DMS79 (cell line): ENCODE data around the gene GNB1.

ENCODE experiments used
- DNase-seq: peaks from one replicate; lab custom pipeline; 2025; lab: John Stamatoyannopoulos, UW

The GNB1 gene

DNA sequence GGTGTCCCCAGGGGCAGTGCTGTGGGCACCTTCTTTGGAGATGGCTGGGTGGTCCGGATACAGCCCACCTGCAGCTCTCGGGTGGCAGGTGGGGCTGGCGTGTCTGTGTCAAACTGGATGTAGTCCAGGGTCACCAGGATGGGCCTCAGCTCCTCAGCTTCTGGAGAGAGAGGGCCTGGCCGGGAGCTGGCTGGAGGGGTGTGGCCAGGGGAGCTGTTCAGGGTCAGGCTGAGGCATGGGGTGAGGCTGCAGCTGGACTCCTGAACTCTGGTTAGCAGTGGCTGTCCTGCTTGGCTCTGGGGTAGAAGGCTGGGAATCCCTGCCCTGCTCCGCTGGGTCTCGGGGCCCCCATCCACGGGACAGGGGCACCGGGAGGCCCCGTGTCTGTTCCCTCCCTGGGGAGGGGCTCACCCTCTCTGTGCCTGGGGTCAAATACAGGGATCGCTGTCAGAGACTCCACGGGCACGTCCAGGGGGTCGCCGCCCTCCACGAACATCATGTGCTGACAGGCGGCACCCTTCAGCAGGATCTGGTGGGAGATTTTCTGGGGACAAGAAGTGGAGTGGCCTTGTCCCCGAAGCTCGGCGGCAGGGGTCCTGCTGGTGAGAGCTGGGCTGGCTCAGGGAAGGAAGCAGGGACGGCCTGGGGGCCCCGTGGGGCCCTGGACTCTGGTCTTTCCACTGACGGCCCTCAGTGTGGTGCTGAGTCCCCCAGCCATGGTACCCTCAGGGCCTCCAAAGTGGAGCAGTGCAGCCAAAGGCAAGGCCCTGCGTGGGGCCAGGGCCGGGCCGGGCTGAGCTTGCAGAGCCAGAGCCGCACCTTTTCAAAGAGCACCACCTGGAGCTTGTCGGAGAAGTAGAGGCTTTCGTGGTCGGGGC, 32.3 kb upstream of the GNB1 start:
- DNase-seq, result no peak

DNA sequence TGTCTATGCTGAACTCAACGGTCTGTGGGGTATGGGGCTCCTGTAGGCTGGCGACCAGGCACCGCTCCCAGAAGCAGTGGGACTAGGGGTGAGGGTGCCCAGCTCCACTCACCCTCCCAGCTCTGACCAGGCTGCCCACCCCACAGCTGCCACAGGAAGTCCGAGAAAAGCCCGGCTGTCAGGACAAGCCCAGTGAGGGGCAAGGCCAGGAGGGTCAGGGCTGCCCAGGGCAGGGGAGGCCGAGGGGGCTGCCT, 31.7 kb upstream of the GNB1 start:
- DNase-seq, result no peak

DNA sequence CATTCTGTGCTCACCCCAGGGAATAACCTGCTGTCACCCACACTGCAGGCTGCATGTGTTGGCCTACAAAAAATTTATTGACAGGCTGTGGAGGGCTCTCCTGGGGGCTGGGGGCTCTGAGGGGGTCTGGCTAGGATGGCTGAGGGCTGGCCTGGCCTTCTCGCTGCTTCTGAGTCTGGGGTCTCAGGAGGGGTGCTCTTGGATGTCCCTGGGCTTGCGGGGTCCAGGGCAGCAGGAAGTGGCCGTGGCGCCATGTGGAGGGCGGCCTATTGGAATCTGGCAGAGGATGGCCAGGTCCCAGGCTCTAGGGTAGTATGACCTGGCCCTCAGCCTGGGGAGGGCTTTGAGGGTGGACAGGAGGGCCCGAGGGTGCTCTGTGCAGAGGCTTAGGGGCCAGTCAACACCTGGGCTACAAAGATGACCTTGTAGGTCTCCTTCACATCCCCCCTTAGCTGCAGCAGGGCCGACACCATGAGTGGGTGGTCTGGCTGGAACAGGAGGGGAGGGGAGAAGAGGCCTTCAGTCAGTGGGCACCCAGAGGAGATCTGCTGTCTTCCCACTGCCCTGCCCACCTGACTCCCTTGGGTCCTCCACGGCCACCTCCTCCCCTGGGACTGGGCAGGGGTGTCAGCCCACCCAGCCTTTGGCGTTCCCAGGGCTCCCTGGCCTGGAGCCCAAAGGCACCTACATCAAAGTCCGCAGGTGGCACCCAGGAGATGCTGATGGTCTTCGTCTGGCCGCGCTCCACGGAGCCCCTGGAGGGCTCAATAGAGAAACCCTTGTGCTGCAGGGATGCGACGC, 31.2 kb upstream of the GNB1 start:
- no peak for DNase-seq

DNA sequence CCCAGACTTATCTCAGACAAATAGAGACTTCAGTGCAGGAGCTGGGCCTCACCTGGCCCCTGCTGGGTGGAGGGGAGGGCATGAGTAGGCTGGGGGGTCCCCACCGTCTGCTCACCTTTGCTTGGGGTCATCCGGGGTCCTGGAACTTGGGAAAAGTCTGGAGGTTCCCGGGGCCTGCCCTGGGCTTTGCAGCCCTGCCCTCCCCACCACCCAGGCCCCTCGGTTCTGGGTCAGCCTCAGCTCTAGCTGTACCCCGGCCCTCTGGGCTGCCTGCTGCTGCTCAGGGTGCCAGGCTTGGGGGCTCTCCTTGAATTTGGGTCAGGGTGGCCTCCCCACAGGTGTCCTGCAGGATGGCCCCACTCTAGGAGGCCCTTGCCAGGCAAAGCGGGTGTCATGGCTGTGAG, 30.6 kb upstream of the GNB1 start:
- DNase-seq, result no peak

DNA sequence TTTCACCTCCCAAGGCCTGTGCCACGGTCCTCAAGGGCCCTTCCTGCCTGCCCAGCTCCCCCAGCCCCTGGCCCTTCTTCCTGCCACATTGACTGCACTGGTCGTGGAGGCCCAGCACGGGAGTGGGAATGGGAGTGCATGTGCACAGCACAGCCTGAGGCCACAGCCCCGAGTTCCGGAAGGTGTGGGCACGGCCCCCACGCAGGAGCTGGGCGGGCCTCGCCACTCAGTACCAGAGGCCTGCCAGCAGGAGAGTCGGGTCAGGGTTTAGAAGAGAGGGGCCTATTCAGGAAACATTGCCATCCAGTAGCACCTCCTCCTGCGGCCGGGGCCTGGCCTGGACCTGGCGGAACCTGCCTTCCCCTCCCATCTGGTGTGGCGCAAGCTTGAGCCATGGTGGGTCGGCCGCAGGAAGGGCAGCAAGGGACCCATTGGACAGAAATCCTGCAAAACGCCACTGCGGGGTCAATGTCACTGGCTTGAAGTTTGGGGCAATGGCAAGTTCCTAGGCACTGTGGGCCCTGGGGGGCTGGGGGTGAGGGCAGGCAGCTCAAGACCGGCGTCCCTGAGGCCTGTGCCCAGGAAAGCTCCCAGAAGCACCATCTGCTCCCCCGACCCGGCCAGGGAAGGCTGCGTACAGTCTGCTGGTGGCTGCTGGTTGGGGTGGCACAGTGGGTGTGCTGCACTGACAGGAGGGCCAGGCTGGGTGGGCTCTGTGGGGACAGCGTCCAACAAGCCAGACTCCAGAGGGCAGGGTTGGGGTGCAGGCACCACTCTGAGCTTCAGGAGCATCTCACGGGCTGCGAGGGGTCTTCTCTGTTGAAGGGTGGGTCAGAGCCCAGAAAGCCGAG, 29.9 kb upstream of the GNB1 start:
- DNase-seq, result no peak

DNA sequence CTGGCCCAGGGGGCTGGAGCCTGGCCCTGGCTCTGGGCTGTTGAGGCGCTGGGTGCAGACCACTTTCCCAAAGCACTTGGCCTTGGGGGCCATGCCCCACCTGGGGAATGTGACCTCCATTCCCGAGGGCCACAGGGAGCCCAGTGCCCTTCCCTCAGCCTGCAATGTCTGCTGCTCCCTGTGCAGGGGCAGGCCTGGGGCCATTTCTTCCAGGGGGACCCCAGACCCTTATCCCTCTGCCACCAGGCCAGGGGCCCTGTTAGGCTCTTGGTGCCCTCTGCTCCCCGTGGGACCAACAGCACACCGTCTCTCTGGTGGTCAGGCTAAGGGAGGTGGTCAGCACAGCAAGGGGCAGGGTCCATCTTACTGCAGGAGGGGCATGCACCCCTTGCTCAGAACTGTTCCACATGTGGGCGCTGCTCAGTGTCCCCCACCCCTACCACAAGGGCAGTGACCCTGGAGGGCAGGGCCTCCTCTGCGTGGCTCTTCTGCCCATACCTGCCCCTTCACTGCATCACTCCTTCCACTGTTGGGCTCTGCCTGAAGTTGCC, 29.2 kb upstream of the GNB1 start:
- no peak for DNase-seq

DNA sequence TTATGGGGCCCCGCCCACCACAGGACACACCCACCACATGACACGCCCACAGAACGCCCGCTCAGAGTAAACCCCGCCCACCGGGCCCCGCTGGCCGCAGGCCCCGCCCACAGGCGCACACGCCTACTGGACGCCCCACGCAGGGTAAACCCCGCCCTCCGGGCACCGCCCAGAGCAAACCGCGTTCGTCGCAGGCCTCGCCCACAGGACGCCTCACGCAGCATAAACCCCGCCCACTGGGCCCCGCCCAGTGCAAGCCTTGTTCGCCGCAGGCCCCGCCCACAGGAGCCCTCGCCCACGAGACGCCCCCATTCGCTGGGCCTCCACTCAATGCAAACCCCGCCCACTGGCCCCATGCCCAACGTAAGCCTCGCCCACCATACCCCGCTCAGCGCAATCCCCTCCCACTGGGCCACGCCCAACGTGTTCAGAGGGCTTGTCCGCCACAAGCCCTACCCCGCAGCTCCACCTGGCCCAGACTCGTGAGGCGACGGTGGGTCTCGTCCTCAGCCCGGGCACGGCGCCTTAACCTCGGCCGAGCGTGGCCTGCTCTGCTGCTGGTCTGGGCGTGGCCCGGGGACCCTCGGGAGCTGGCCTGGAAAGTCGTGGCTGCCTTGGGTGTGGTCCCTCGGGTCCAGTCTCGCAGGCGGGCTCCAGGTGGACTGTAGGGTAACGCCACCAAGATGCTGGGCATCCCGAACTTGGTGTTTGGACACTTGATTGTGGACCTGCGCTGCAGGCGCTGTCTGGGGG, 28.6 kb upstream of the GNB1 start:
- DNase-seq, result peak; percentile 98

DNA sequence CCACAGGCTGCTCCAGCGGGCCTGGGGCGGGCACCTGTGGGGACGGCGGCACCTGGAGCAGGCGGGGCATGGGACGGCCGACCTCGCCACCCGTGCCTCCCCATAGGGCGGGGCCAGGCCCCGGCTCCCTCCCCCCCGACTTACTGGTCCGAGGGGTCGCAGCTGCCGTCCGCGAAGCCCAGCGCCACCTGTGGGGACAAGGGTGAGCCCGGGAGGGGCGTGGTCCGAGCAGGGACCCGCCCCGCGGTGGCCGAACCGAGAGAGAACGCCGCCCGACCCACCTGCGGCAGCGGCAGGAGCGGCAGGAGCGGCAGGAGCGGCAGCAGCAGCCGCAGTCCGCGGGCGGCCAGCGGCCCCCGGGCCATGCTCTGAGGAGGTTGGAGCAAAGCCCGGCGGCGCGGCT, 28.0 kb upstream of the GNB1 start, which contains the start of gene TMEM52:
TSS of gene TMEM52 (minus strand) at position 379 of the 403 bp plus-strand sequence. CDS start at position 365, 14 bp downstream.
- no peak for DNase-seq

DNA sequence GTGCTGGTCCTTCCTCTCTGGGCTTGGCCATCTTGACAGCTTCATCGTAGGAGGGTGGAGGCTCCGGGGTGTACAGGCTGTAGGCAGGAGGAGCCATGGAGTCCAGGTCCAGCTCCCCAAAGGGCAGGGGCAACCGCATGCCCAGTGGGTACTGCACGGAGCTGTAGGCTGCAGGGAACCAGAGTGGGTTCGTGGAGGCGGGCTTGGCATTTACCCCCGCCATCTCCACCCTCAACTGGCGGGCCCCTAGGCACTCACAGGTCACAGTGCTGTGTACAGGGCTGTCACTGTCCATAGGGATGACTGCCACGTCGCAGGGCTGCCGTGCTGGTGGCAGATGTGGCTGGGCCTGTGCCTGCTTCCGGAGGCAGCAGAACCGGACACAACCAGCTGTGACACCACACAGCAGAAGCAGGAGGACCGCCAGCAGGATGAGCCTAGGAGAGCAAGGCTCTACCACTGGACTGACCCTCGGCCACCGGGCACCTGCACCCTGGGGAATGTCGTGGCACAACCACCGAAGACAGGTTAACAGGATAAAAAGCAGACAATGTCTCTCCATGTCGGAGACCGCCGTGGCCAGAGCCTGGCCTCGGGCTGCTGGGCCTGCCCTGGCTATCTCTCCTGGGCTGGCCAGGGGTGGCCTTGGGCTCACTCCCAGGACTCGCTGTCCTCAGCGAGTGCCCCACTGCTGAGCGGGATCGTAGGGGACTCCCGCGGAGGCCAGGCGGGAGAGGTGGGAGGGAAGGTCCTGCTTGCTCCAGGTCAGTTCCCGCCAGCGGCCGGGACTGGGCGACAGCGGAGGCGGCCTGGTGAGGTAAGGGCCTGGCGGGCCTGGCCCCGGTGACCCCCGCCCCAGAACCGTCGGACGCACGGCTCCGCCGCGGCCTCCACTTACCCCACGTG, 27.4 kb upstream of the GNB1 start:
- DNase-seq, result no peak

DNA sequence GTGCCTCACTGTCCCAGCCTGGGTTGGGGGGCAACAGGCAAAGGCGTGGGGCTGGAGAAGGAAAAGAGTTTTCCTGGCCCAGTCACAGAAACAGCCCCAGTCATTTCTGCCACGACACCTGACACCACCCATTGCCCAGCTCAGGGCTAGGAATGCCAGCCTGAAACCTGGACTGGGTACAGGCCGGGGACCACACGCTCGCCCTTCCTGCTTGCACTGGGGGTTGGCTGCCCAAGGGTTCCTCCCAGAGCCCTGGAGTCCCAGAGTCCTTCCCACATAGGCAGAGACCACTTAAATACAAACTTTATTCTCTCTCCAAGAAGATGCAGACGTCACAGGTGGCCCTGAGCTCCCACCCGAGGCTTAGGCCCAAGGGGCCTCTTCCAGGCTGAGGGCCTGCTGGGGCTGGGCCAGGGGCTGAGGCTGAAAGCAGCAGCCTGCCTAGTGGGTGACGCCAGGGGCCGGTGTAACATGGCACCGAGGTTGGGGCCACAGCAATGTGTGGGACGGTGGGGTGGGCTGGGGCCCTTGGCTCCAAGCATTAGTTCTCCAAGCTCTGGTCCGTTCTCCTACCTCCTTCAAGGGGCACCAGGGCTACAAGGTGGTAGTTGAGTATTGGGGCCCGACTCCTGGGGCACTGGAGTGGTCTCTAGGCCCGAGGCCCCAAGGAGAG, 26.6 kb upstream of the GNB1 start:
- DNase-seq, result no peak

DNA sequence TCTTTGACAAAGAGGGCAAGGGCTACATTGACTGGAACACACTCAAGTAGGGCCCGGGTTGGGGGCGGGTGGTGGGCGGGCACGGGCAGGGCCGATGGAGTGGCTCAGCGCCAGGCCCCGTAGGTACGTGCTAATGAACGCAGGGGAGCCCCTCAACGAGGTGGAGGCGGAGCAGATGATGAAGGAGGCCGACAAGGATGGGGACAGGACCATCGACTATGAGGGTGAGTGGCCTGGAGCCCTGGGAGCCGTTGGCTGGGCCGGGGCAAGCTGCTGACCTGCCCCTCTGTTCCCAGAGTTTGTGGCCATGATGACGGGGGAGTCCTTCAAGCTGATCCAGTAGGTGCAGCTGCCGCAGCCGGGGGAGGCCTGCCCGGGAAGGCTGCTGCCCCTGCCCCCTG, 26.0 kb upstream of the GNB1 start:
- no peak for DNase-seq

DNA sequence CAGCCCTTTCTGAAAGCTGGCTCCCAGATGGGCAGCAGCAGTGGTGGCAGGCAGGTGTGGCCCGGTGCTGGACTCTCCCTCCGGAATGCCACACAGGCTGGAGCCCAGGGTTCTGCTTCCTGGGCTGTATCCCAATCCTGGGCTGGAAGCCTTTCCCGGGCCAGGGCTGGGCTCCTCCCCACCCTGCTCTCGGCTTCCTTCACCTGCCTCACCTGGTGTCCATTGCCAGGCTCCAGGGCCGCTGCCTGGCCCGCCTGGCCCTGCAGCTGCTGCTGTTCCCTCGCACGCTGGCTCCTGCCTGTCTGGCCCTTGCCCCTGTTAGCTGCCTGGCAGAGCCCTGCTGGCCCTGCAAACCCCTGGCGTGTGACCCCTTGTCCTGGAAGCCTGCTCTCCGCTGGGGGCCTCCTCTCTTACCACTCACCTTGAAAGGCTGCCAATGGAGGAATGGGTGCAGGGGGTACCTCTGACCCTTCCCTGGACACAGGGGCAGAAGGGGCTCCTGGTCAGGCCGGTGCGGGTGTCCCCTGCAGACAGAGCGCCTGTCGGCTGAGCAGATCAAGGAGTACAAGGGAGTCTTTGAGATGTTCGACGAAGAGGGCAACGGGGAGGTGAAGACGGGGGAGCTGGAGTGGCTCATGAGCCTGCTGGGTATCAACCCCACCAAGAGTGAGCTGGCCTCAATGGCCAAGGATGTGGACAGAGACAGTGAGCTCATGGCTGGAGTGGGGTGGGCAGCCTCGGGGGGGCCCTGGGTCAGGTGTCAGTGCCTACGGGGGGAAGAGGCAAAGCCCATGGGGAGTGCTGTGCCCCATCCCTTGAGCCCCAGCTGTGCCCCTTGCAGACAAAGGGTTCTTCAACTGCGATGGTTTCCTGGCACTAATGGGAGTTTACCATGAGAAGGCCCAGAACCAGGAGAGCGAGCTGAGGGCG, 25.3 kb upstream of the GNB1 start:
- no peak for DNase-seq

DNA sequence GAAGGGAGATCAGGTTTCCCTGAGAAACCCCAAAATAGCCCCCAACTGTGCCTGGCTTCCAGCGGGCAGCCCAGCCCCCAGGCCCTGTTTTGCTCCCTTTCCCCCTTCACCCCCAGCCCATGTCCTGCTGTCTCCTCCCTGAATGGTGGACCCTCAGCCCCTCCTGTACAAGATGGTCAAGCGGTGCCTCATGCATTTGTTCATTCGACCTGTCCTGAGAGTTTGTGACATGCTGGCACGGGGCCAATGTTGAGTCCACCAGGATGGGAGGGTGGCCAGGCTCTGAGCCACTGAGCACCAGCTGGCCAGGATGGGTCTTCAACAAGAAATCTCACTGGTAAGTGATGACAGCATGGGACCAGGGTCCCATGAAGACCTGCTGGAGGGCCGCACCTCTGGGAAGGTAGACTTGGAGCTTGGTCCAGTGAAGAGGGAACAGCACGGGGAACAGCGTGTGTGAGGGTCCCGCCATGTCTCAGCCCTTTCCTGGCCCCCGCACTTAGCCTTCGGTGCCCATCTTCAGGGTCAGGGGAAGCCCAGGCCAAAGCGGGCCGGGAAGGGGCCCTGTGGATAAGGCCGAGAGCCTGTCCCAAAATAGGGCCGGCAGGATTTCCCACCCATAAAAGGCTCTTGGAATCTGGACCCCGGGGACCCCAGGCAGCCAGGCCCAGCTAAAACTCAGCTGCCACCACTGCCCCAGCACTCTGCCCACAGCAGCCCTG, 24.2 kb upstream of the GNB1 start, which contains the start of gene CALML6:
TSS of gene CALML6 (plus strand) at position 290 of the 722 bp plus-strand sequence. CDS start at position 311, 21 bp downstream.
- no peak for DNase-seq

DNA sequence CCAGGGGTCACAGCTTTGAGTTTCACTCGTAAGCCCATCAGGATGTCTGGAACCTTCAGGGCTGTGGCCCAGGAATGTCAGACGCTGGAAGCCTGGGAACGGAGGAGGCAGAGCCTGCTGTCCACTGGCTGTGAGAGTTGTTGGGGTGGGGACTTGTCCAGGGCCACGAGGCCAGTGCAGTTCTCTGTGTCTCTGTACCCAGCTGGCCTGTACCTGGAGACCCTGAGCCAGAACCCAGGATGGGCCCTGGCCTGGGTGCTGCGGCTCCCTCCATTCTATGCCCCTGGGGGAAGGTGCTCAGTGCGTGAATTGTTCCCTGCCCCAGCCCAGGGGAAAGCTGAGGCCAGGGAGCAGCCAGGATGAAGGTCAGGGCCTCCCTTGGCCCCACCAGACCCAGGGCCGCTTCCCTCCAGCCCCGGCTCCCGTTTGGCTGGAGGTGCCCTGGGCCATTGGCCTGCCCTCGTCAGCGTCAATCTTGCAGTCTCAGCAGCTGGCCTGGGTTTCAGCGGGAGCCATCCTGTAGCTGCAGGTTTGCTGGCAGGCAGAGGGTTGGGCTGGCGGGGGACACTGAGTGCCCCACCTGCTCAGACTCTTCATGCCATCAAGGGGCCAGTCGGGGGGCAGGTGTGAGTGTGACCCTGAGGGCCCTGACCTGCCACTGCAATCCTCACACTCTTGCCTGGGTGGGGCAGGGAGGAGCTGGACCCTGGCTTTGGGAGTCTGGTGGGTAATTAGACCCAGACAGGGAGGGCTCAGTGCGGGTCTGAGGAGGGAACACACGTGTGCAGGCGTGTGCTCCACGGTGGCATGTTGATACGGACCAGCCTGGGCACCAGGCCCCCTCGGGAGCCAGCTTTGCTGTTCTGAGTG, 23.4 kb upstream of the GNB1 start:
- no peak for DNase-seq

DNA sequence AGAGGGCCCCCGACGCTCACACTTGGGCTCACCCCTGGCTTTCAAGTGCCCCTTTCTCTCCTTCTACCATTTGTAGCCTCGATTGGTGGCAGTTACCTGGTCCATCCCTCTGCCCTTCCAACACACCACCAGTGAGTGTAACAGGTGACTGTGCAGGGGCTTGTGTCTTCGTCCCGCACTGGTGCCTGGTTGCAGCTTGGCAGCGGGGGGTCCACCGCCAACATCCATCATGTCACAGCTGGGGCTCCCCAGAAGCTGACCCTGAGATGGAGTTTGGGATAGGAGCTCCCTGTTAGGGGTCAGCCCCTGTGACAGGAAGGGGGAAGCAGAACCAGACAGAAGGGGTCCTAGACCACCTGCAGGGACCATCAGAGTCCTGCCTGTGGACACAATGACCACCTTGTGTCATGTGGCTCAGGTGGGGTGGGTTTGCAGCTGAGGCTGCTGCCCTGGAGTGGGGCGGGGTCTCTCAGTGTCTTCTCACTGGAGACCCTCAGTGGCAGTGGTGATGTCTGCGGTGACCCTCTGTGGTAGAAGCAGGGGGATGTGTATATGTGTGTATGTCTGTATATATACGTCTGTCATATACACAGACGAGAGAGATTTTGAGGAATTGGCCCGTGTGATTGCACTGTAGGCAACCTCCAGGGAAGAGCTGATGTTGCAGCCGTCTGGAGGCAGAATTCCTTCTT, 20.6 kb upstream of the GNB1 start:
- DNase-seq, result no peak

DNA sequence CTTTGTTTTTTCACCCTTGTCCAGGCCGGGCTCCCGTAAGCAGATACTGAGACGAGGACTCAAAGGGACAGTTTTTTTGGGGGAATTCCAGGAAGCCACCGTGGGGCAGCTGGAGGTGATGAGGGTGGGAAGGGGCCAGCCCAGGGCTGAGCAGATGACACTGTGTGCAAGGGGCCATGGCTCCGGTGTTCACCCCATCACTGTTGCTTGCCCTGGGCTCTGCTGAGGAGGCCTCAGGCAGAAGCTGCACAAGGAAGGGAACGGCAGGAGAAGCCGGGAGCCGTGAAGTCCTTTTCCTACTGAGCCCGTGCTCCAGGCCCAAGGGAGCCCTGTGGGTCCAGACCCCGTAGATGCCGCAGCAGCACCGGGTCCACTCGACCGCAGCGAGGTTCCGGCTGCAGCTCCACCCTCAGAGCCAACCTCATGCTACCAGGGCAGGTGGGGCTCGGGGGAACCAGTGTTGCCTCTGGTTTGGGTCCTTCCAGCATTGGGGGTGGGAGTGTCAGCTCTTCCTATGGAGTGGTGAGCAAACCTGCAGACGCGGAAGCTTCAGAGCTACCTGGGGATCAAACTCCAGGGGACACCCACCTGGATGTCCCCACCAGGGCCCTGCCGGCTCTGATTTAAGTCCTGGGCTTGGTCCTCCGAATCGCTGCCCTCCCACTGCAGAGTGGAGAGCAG, 19.9 kb upstream of the GNB1 start:
- no peak for DNase-seq
